Ovary (tissue), 9 donors: Measurements from ENCODE around the gene RPS6KL1. TPM values are rescaled to one million over a fixed set of nuclear protein-coding genes. Genes with fewer than 3 reads are reported as not detected.

ENCODE experiments used
- DNase-seq, 5 donors: peaks; one replicate each; pipeline ENCODE4 v3.0.0-alpha.2; 2019 to 2020
- H3K27ac ChIP-seq, 2 donors: fragments of 200-600 bp; one replicate each; pipeline versions ENCODE4 v1.5.1 to v1.8.0; 2019 to 2022
- H3K27me3 ChIP-seq: fragments of 200-600 bp; one replicate; pipeline ENCODE4 v1.8.0; 2022
- H3K36me3 ChIP-seq: fragments of 200-600 bp; sonication (generic); one replicate; pipeline ENCODE4 v1.5.1; 2019
- H3K4me1 ChIP-seq: one replicate; pipeline ENCODE4 v1.8.1; 2013; ENCODE audit warnings: mild to moderate bottlenecking, moderate library complexity; ENCODE audit not compliant: insufficient read depth
- H3K4me3 ChIP-seq: fragments of 200-600 bp; sonication (generic); one replicate; pipeline ENCODE4 v1.5.1; 2017
- H3K9me3 ChIP-seq, 2 donors: fragments of 200-600 bp in 1 of 2; sonication (generic) in 1 of 2; one replicate each; pipeline versions ENCODE4 v1.5.1 to v1.8.1; 2013 to 2019; ENCODE audit warnings: mild to moderate bottlenecking in 1 of 2, moderate library complexity in 1 of 2
- CTCF ChIP-seq, 3 donors: fragments of 450-650 bp in 2 of 3; fragments of 200-600 bp in 1 of 3; IDR thresholded peaks; one replicate each; pipeline versions ENCODE4 v1.5.1 to v1.8.0; 2016 to 2022; ENCODE audit warnings: antibody characterized with exemption in 3 of 3, mild to moderate bottlenecking in 1 of 3
- EP300 ChIP-seq: sonication (generic); formaldehyde crosslinking; IDR thresholded peaks from one replicate; pipeline ENCODE4 v1.6.1; 2017; ENCODE audit warnings: antibody characterized with exemption
- POLR2A ChIP-seq: fragments of 450-650 bp; IDR thresholded peaks from one replicate; pipeline ENCODE4 v1.6.1; 2017; ENCODE audit warnings: antibody characterized with exemption, mild to moderate bottlenecking, moderate library complexity
- WGBS, 3 donors: extraction: QIAGEN DNeasy Blood & Tissue Kit in 1 of 3; methylation state at CpG; one replicate each; pipeline versions ENCODE4 v1.1.5 to v1.1.7; 2013 to 2017; 5-methylcytosine and 5-hydroxymethylcytosine counted together
- intact Hi-C, 4 donors: fragments of 100-400 bp; cut with DNase I; formaldehyde crosslinking; loops; one replicate each; pipeline versions ENCODE4 v1.11.0 to v1.15.1; 2022 to 2023
- polyA plus RNA-seq, 2 donors: library from polyadenylated mRNA; stranded (reverse); fragments of 200-250 nt in 1 of 2; fragments of 350-450 nt in 1 of 2; fragmentation: Illumina TruSeq in 1 of 2; extraction: RNeasy Lipid Tissue Mini Kit (QIAGEN cat#74804) in 1 of 2; gene quantifications; one replicate each; pipeline ENCODE4 v1.2.3, GENCODE V29; 2013 to 2014
- total RNA-seq, 7 donors: library from RNA; depleted of rRNA in 2 of 7; stranded (reverse); fragments of >200 nt in 2 of 7; fragmentation: NEBNext Ultra II Directional in 3 of 7; extraction: Animal tissue kit (Norgen Biotek cat#: 25700) in 3 of 7; gene quantifications; one replicate each; pipeline versions ENCODE4 v1.1.0 to v1.2.4, GENCODE V29; 2016 to 2023
- donor health status: DM: no; HTN: no; CAD: no; lungs with moderate emphysema.
- donor health status: DM: no; HTN: no; CAD: no.
- donor health status: Bipolar disorder and iron deficiency.
- donor health status: DM: yes; HTN: yes; CAD: no.
- donor health status: DM: no; HTN: no; CAD: no.
- donor health status: DM: yes; HTN: yes; CAD: no.

RPS6KL1 gene
- total and polyA plus RNA-seq, 9 donors = 0.24 to 3.0 (median 1.7) TPM

- no peak overlapping the region for H3K27ac ChIP-seq
- no peaks in the 10 kb centered on the region for H3K36me3 ChIP-seq
- H3K27me3 ChIP-seq = no peaks in the 10 kb centered on the region
- 43 to 45% (median 45%) methylated on average over 14 of the region's 14 CpGs for WGBS, 3 donors
- H3K9me3 ChIP-seq = no peaks in the 10 kb centered on the region
- no peak for TF ChIP-seq POLR2A
- no peak for TF ChIP-seq EP300
- peak; percentile 70 to 87 (median 77) for TF ChIP-seq CTCF (IDR thresholded peaks at IDR 0.05)
- intact Hi-C loops = loop anchor here in 1 of 4 donors (5.0 to 10.0 kb wide), 2 partner anchors 43 to 541 kb away; no protein-coding TSS in a partner anchor
- peak; percentile 70 to 84 (median 81) for DNase-seq
- H3K4me3 ChIP-seq = no peak overlapping the region
- no peaks in the 10 kb centered on the region for H3K4me1 ChIP-seq
Measured at GRCh38 chr14:74905595-74906142, 17.4 kb downstream of the RPS6KL1 start.

DNA sequence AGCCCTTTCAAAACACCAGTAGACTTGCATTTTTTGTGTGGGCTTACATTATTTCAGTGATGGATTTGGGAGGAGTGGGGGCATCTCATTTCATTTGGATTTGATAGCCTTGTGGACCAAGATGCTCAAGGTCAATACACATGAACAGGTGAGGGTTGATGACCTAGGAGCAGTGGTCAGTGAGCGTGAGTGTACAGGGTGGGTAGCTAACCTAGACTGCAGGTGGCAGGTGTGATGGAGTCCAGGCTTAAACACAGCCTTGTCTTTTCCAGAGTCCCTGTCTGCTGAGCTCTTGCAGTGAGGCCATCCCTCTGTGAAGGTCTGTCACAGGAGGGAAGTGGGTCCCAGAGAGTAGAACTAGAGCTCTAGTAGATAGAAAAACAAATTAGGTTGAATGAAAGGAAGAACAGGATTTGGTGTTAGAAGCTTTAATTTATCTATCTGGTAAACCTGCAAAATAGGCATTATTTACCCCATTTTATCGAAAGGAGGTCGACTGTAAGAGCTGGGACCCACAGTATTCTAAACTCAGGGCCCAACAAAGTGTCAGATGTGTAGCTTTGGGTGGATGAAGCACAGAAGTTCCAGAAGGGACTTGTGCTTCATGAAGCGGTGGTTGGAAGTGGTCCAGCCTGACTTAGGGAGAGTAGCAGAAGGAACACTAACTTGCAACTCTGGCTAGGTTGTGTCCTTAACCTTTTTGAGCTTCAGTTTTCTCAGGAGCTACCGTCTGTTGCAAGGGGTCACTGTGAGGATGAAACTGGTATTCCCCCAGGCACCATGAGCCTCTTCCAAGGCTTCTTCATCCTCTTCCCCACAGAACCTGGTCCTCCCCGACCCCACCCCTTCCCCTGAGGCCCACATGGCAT is 18.2 kb downstream of the RPS6KL1 start:
- H3K4me3 ChIP-seq = no peak overlapping the region
- peak in 1 of 5 donors; percentile 28 for DNase-seq
- no peaks in the 10 kb centered on the region for H3K27me3 ChIP-seq
- no peak overlapping the region for H3K27ac ChIP-seq
- TF ChIP-seq EP300 (no peak), POLR2A (no peak)
- intact Hi-C loops = loop anchor here in 2 of 4 donors (5.0 to 10.0 kb wide), 2 partner anchors 43 to 540 kb away; no protein-coding TSS in a partner anchor
- no peaks in the 10 kb centered on the region for H3K4me1 ChIP-seq
- 71 to 75% (median 71%) methylated on average over 6 of the region's 6 CpGs for WGBS, 3 donors
- no peaks in the 10 kb centered on the region for H3K36me3 ChIP-seq
- H3K9me3 ChIP-seq = no peaks in the 10 kb centered on the region

DNA sequence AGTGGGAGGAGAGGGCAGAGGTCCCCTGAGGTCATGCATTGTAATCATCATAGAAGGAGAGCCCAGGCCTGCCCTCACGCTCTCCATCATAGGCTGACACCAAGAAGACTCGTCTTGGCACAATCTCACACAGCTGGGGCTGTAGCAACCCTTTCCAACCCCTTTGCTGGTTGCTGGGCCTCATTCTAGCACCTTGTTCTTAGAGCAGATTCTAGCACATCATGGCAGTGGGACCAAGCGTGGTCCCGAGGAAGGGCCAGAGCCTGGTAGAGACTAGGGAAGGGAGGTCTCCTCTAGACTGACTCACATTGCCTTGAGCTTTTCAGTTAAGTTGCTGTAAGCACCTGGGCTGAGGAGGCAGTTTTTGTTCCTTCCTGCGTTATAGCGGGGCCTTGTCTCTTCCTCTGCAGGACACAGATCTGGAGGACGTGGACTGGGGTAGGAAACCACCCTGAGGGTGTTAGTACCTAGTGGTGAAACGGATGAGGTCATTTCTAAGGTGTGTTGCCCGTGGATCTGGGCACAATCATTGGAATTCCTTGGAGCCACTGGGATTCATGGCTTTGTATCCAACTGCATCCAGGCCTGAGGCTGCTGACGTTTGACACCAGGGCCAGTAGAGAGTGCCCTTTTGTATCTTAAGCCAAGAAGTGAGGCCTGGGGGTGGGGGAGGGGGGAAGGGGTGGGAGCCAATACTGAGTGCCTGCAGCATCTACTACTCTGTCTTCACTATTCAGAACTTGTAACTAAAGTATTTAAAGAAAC is 19.9 kb downstream of the RPS6KL1 start:
- intact Hi-C loops = loop anchor here in 2 of 4 donors (5.0 to 10.0 kb wide), 2 partner anchors 41 to 538 kb away; no protein-coding TSS in a partner anchor
- no peaks in the 10 kb centered on the region for H3K36me3 ChIP-seq

GRCh38 chr14:74898694-74899093 is 24.4 kb downstream of the RPS6KL1 start:
- Histone ChIP-seq H3K9me3 (no peaks in the 10 kb centered on the region), H3K36me3 (no peaks in the 10 kb centered on the region), H3K4me3 (no peak overlapping the region), H3K27ac (no peak overlapping the region), H3K4me1 (no peaks in the 10 kb centered on the region), H3K27me3 (no peaks in the 10 kb centered on the region)
- intact Hi-C loops = no loop called here
- DNase-seq = no peak
- 74 to 87% (median 81%) methylated on average over 5 of the region's 5 CpGs for WGBS, 3 donors
- TF ChIP-seq CTCF (IDR thresholded peaks at IDR 0.05) (no peak), POLR2A (no peak), EP300 (no peak)

More for the DNA sequence above, 19.9 kb downstream of the RPS6KL1 start:
- 66 to 73% (median 70%) methylated on average over 10 of the region's 10 CpGs for whole genome bisulfite sequencing, 3 donors
- Histone ChIP-seq H3K27ac (no peak overlapping the region), H3K4me3 (no peak overlapping the region), H3K27me3 (no peaks in the 10 kb centered on the region), H3K9me3 (no peaks in the 10 kb centered on the region), H3K4me1 (no peaks in the 10 kb centered on the region)
- no peak for DNase-seq
- no peak for TF ChIP-seq POLR2A
- TF ChIP-seq EP300 = no peak
- TF ChIP-seq CTCF (IDR thresholded peaks at IDR 0.05) = no peak
